ENCODE results near the gene INPP5F. TPM values are rescaled to one million over a fixed set of nuclear protein-coding genes. Genes with fewer than 3 reads are reported as not detected.

The INPP5F gene
- total and polyA plus RNA-seq, 2 of the 13 experiments (the other 11 are each of a cell fraction or from before 2014, with no cell fraction given), result 12.5 to 15.7 TPM

DNA sequence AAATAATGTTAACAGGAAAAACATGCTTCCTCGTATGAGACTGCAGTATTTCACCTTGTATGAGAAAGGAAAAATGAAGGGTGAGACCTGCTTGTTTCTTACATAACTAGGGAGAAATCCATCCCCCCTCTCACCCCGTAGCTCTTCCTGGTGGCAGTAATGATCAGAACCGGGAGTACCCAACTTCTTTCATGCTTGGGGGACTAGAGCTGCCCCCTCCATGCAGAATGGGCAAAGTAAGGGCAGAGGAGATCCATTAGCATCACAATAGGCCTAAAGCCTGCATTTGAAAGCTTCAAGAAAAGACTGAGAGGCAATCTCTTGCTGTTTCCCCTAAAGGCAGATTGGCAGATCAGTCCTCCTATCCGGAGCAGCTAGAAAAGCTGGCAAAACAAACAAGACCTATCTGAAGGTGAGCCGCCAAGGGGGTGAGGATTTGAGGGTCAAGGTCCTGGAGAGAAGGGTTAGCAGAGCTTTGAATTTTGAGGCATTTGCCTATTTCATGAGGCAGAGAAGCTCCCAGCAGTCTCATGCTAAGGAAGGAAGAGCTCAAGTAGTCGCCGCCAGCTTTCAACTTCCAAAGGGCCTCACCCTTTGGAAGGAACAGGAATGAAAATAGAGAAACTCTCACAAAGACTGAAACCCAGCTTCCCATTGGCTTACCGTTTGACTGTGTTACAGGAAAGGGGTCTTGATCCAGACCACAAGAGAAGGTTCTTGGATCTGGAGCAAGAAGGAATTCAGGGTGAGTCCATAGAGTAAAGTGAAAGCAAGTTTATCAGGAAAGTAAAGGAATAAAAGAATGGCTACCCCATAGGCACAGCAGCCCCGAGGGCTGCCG lies 38.4 kb upstream of the INPP5F start (continued):
- no peak for TF ChIP-seq FOXA1 (IDR thresholded peaks at IDR 0.05)
- TF ChIP-seq FOXA1 (CRISPR knock-in tag; IDR thresholded peaks at IDR 0.05), result peak; percentile 22; the same call in 1 of the 2 replicates
- TF ChIP-seq HCFC1 (IDR thresholded peaks at IDR 0.05; ENCODE audit: low read depth, low read length), result no peak
- TF ChIP-seq ZHX1 (CRISPR knock-in tag; IDR thresholded peaks at IDR 0.05; ENCODE audit: low read depth), result no peak
- TF ChIP-seq TRIM24 (CRISPR knock-in tag; IDR thresholded peaks at IDR 0.05), result no peak
- no peak for TF ChIP-seq ZNF274 (CRISPR knock-in tag; IDR thresholded peaks at IDR 0.05)
- no peak for TF ChIP-seq SCMH1 (CRISPR knock-in tag; IDR thresholded peaks at IDR 0.05; ENCODE audit: borderline replicate concordance)
- TF ChIP-seq NR2F6 (IDR thresholded peaks at IDR 0.05), result peak; percentile 45; the same call in 1 of the 2 replicates
- TF ChIP-seq NR2F6 (CRISPR knock-in tag; IDR thresholded peaks at IDR 0.05), result no peak
- TF ChIP-seq, protein P1, sequence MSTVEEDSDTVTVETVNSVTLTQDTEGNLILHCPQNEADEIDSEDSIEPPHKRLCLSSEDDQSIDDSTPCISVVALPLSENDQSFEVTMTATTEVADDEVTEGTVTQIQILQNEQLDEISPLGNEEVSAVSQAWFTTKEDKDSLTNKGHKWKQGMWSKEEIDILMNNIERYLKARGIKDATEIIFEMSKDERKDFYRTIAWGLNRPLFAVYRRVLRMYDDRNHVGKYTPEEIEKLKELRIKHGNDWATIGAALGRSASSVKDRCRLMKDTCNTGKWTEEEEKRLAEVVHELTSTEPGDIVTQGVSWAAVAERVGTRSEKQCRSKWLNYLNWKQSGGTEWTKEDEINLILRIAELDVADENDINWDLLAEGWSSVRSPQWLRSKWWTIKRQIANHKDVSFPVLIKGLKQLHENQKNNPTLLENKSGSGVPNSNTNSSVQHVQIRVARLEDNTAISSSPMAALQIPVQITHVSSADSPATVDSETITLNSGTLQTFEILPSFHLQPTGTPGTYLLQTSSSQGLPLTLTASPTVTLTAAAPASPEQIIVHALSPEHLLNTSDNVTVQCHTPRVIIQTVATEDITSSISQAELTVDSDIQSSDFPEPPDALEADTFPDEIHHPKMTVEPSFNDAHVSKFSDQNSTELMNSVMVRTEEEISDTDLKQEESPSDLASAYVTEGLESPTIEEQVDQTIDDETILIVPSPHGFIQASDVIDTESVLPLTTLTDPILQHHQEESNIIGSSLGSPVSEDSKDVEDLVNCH (CRISPR knock-in tag; IDR thresholded peaks at IDR 0.05), result no peak
- no peak for TF ChIP-seq STAT6 (CRISPR knock-in tag; IDR thresholded peaks at IDR 0.05; ENCODE audit: borderline replicate concordance)
- no peak for TF ChIP-seq SMARCC2 (IDR thresholded peaks at IDR 0.05)
- no peak for TF ChIP-seq RAD51 (IDR thresholded peaks at IDR 0.05; ENCODE audit: borderline replicate concordance)
- TF ChIP-seq TBX2 (CRISPR knock-in tag; IDR thresholded peaks at IDR 0.05; ENCODE audit: borderline replicate concordance), result no peak
- 0 out of 2 replicates have a peak, but pooled peaks have one; percentile 0 for TF ChIP-seq SIN3A (IDR thresholded peaks at IDR 0.05; ENCODE audit: borderline replicate concordance, low read depth, low read length)
- no peak for TF ChIP-seq ZNF569 (CRISPR knock-in tag; IDR thresholded peaks at IDR 0.05; ENCODE audit: borderline replicate concordance)
- TF ChIP-seq ZNF224 (CRISPR knock-in tag; IDR thresholded peaks at IDR 0.05), result no peak
- TF ChIP-seq ZNF281 (CRISPR knock-in tag; IDR thresholded peaks at IDR 0.05; ENCODE audit: borderline replicate concordance), result no peak
